ENCODE measurements around the gene SMS. TPM values are rescaled to one million over a fixed set of nuclear protein-coding genes. Genes with fewer than 3 reads are reported as not detected.

Gene SMS
- total RNA-seq, 1 experiment from 2014 or later = 173 TPM

GRCh38 chrX:22026731-22027130, 86.2 kb downstream of the SMS start:
- DNase-seq (ENCODE audit: low spot score) = no peak
- ATAC-seq = no peak
- Mint-ChIP-seq H3K36me3 (no peaks in the 10 kb centered on the region), H3K4me1 (peaks cover 23% of the 10 kb centered on the region), H3K27me3 (ENCODE audit: low read depth) (no peaks in the 10 kb centered on the region), H3K9me3 (peaks cover 5% of the 10 kb centered on the region; the same call in 1 of the 2 replicates), H3K4me3 (no peak overlapping the region), H3K27ac (no peak overlapping the region; the same call in 1 of the 2 replicates)
- TF ChIP-seq ZNF121 (CRISPR knock-in tag; IDR thresholded peaks at IDR 0.05) = no peak
- no peak for TF ChIP-seq NFE2L1 (CRISPR knock-in tag; IDR thresholded peaks at IDR 0.05)
- no peak for TF ChIP-seq IRF1 (CRISPR knock-in tag; IDR thresholded peaks at IDR 0.05)
- TF ChIP-seq E2F4 (CRISPR knock-in tag; IDR thresholded peaks at IDR 0.05; ENCODE audit: borderline replicate concordance, low read depth) = no peak
- no peak for TF ChIP-seq AR (CRISPR knock-in tag; IDR thresholded peaks at IDR 0.05)
- TF ChIP-seq ZNF138 (CRISPR knock-in tag; conservative IDR thresholded peaks at IDR 0.05) = no peak
- no peak for TF ChIP-seq NFATC4 (CRISPR knock-in tag; IDR thresholded peaks at IDR 0.05)
- no peak for TF ChIP-seq GABPB1 (CRISPR knock-in tag; IDR thresholded peaks at IDR 0.05)
- TF ChIP-seq ZNF219 (CRISPR knock-in tag; IDR thresholded peaks at IDR 0.05; ENCODE audit: borderline replicate concordance) = no peak
- CTCF ChIA-PET = no interaction called here
- POLR2A ChIA-PET = no interaction called here

GRCh38 chrX:22032084-22032483, 91.6 kb downstream of the SMS start, which contains the start of gene PHEX:
Gene PHEX, plus strand, starts transcription at chrX:22032325. Its CDS starts 681 bp downstream, at chrX:22033006.
- CTCF ChIA-PET = no interaction called here
- POLR2A ChIA-PET = interaction anchor here (0.6 kb wide), 1 partner anchor 1634 kb away, joined by 5 read pairs; no protein-coding TSS in a partner anchor
- ATAC-seq (no peak), DNase-seq (ENCODE audit: low spot score) (no peak)
- H3K4me1 Mint-ChIP-seq = peaks cover 25% of the 10 kb centered on the region
- no peaks in the 10 kb centered on the region for H3K36me3 Mint-ChIP-seq
- H3K4me3 Mint-ChIP-seq = no peak within 1 kb of the TSS
- H3K27me3 Mint-ChIP-seq (ENCODE audit: low read depth) = no peaks in the 10 kb centered on the region
- no peak within 1 kb of the TSS for H3K27ac Mint-ChIP-seq
- TF ChIP-seq GRHL2 (CRISPR knock-in tag; IDR thresholded peaks at IDR 0.05; ENCODE audit: insufficient replicate concordance, severe bottlenecking) = no peak
- TF ChIP-seq ZNF416 (CRISPR knock-in tag; IDR thresholded peaks at IDR 0.05) = no peak
- TF ChIP-seq GABPB1 (CRISPR knock-in tag; IDR thresholded peaks at IDR 0.05) = no peak
- TF ChIP-seq CBFB (CRISPR knock-in tag; IDR thresholded peaks at IDR 0.05; ENCODE audit: low read depth) = no peak
- no peak for TF ChIP-seq ZNF423 (CRISPR knock-in tag; IDR thresholded peaks at IDR 0.05)
- TF ChIP-seq NFYB (CRISPR knock-in tag; conservative IDR thresholded peaks at IDR 0.05; ENCODE audit: low read depth) = no peak
- no peak for TF ChIP-seq ZNF317 (CRISPR knock-in tag; IDR thresholded peaks at IDR 0.05; ENCODE audit: borderline replicate concordance, low read depth)
- TF ChIP-seq HMGA2 (CRISPR knock-in tag; IDR thresholded peaks at IDR 0.05) = no peak
- no peak for TF ChIP-seq NFATC4 (CRISPR knock-in tag; IDR thresholded peaks at IDR 0.05)
- no peak for TF ChIP-seq GTF2I (CRISPR knock-in tag; conservative IDR thresholded peaks at IDR 0.05)
- TF ChIP-seq PREB (CRISPR knock-in tag; IDR thresholded peaks at IDR 0.05; ENCODE audit: borderline replicate concordance) = no peak
- no peak for TF ChIP-seq MYBL2 (CRISPR knock-in tag; IDR thresholded peaks at IDR 0.05)
- no peak for TF ChIP-seq ERG (CRISPR knock-in tag; IDR thresholded peaks at IDR 0.05)
- TF ChIP-seq TEAD4 (CRISPR knock-in tag; IDR thresholded peaks at IDR 0.05) = no peak
- no peak for TF ChIP-seq ELF4 (CRISPR knock-in tag; IDR thresholded peaks at IDR 0.05; ENCODE audit: low read depth)
- TF ChIP-seq ESRRA (CRISPR knock-in tag; IDR thresholded peaks at IDR 0.05; ENCODE audit: borderline replicate concordance) = no peak
- TF ChIP-seq CDX4 (CRISPR knock-in tag; IDR thresholded peaks at IDR 0.05; ENCODE audit: borderline replicate concordance) = no peak
- TF ChIP-seq AR (CRISPR knock-in tag; IDR thresholded peaks at IDR 0.05) = no peak
- no peak for TF ChIP-seq PRRX2 (CRISPR knock-in tag; IDR thresholded peaks at IDR 0.05)
- TF ChIP-seq JAZF1 (CRISPR knock-in tag; IDR thresholded peaks at IDR 0.05) = no peak
- peaks cover 5% of the 10 kb centered on the region; the same call in 1 of the 2 replicates for H3K9me3 Mint-ChIP-seq

Measured in WTC11 (cell line).